Measurements from ENCODE around the gene LCP1. TPM values are rescaled to one million over a fixed set of nuclear protein-coding genes. Genes with fewer than 3 reads are reported as not detected.
A peak's percentile ranks its signal among the peaks of the same experiment; 100 is the strongest.

LCP1 gene
- total RNA-seq, 2 experiments from 2014 or later: 266 to 276 TPM

- peaks cover 15% of the 10 kb centered on the region for H3K36me3 ChIP-seq (ENCODE audit: insufficient read depth, low read length)
- peaks cover 46% of the 10 kb centered on the region for H3K4me1 ChIP-seq (ENCODE audit: insufficient read depth, low read length)
- ChIA-PET POLR2A (interaction anchor here (1.0 to 15.5 kb wide), 6 partner anchors 7 to 137 kb away, joined by 3 to 217 read pairs (median 26); no protein-coding TSS in a partner anchor), CTCF (interaction anchor here (0.8 to 4.4 kb wide), 3 partner anchors 8 to 50 kb away, joined by 3 to 38 read pairs (median 5); no protein-coding TSS in a partner anchor)
- Mint-ChIP-seq H3K27ac (peak overlapping the region; percentile 98), H3K4me1 (ENCODE audit: low read depth) (peaks cover 77% of the 10 kb centered on the region), H3K4me3 (peak overlapping the region; percentile 72), H3K27me3 (no peaks in the 10 kb centered on the region), H3K9me3 (no peaks in the 10 kb centered on the region), H3K36me3 (ENCODE audit: low read depth) (peaks cover 64% of the 10 kb centered on the region)
- H3K27me3 ChIP-seq (ENCODE audit: control insufficient read depth in 1 of 2, insufficient read depth in 2 of 2, low read length in 2 of 2): no peaks in the 10 kb centered on the region
- peak in 4 of 14 experiments; percentile 38 to 71 (median 60) for DNase-seq
- peak overlapping the region; percentile 58 to 75 for H3K27ac ChIP-seq (ENCODE audit: low read depth in 1 of 2, low read length in 2 of 2)
- H3K4me3 ChIP-seq (ENCODE audit: low read length): peak overlapping the region; percentile 84
- ATAC-seq (ENCODE audit: poor library complexity): no peak
- intact Hi-C loops (cut with DNase I, micrococcal nuclease): no loop called here
- no peaks in the 10 kb centered on the region for H3K9me3 ChIP-seq (ENCODE audit: control insufficient read depth in 1 of 2, insufficient read depth in 1 of 2, low read length in 2 of 2)
- no peak for TF ChIP-seq CTCF (IDR thresholded peaks at IDR 0.05)
Measured at GRCh38 chr13:46176756-46177155, 5.2 kb downstream of the LCP1 start.

DNA sequence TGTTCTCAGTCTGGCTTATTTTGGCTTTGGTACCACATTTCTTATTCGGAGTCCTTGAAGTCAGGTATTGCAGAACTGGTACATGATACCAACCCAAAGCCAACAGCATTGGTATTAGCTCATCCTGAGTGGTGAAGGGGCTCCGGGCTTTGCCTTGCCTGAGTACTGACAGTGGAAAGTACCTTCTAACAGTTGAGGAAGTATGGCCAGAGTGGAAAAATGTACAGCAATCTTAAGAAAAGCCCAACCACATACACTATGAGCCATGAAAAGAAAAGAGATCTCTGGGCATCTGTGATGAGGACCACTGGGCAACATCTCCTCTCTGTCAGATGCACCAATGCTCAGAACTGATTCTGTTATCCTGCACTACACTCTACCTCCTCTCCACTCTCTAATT, 8.3 kb downstream of the LCP1 start:
- Histone ChIP-seq H3K4me3 (ENCODE audit: low read length) (no peak overlapping the region), H3K27ac (ENCODE audit: low read depth in 1 of 2, low read length in 2 of 2) (peak overlapping the region; percentile 68 to 73), H3K27me3 (ENCODE audit: control insufficient read depth in 1 of 2, insufficient read depth in 2 of 2, low read length in 2 of 2) (no peaks in the 10 kb centered on the region), H3K4me1 (ENCODE audit: insufficient read depth, low read length) (peaks cover 76% of the 10 kb centered on the region), H3K9me3 (ENCODE audit: control insufficient read depth in 1 of 2, insufficient read depth in 1 of 2, low read length in 2 of 2) (no peaks in the 10 kb centered on the region), H3K36me3 (ENCODE audit: insufficient read depth, low read length) (peaks cover 22% of the 10 kb centered on the region)
- Mint-ChIP-seq H3K9me3 (no peaks in the 10 kb centered on the region), H3K36me3 (ENCODE audit: low read depth) (peaks cover 68% of the 10 kb centered on the region), H3K4me1 (ENCODE audit: low read depth) (peaks cover 95% of the 10 kb centered on the region), H3K4me3 (peak overlapping the region; percentile 87), H3K27ac (peak overlapping the region; percentile 98), H3K27me3 (no peaks in the 10 kb centered on the region)
- DNase-seq: peak in 3 of 14 experiments; percentile 61 to 77 (median 72)
- ChIA-PET POLR2A (interaction anchor here (1.1 to 15.5 kb wide), 7 partner anchors 6 to 122 kb away, joined by 3 to 217 read pairs (median 6); partner anchors contain the start of genes LCP1 and LRRC63), CTCF (interaction anchor here (1.5 to 4.4 kb wide), 2 partner anchors 13 to 32 kb away, joined by 3 to 38 read pairs; no protein-coding TSS in a partner anchor)
- ATAC-seq (ENCODE audit: poor library complexity): no peak
- intact Hi-C loops (cut with DNase I, micrococcal nuclease): loop anchor here (1.0 to 5.0 kb wide), 2 partner anchors 38 to 121 kb away; partner anchors contain the start of genes LRRC63 (in 1 of the 2) and ZC3H13 (in 1 of the 2)
- no peak for TF ChIP-seq CTCF (IDR thresholded peaks at IDR 0.05)

- Mint-ChIP-seq H3K27me3 (no peaks in the 10 kb centered on the region), H3K27ac (peak overlapping the region; percentile 98), H3K36me3 (ENCODE audit: low read depth) (peaks cover 71% of the 10 kb centered on the region), H3K4me3 (peak overlapping the region; percentile 87), H3K9me3 (no peaks in the 10 kb centered on the region), H3K4me1 (ENCODE audit: low read depth) (peaks cover 97% of the 10 kb centered on the region)
- peak; percentile 83 for ATAC-seq (ENCODE audit: poor library complexity)
- intact Hi-C loops (cut with DNase I, micrococcal nuclease): loop anchor here (1.0 to 5.0 kb wide), 3 partner anchors 10 to 120 kb away; partner anchors contain the start of genes LCP1 (in 1 of the 2) and ZC3H13 (in 1 of the 2)
- ChIA-PET CTCF (interaction anchor here (0.8 to 5.9 kb wide), 4 partner anchors 13 to 149 kb away, joined by 3 to 70 read pairs (median 6); no protein-coding TSS in a partner anchor), POLR2A (interaction anchor here (0.7 to 15.5 kb wide), 13 partner anchors 7 to 755 kb away, joined by 3 to 217 read pairs (median 6); partner anchors contain the start of genes LCP1, LRRC63 and ZC3H13)
- no peaks in the 10 kb centered on the region for H3K27me3 ChIP-seq (ENCODE audit: control insufficient read depth in 1 of 2, insufficient read depth in 2 of 2, low read length in 2 of 2)
- no peaks in the 10 kb centered on the region for H3K9me3 ChIP-seq (ENCODE audit: control insufficient read depth in 1 of 2, insufficient read depth in 1 of 2, low read length in 2 of 2)
- H3K36me3 ChIP-seq (ENCODE audit: insufficient read depth, low read length): peaks cover 21% of the 10 kb centered on the region
- TF ChIP-seq CTCF (IDR thresholded peaks at IDR 0.05): no peak
- H3K4me1 ChIP-seq (ENCODE audit: insufficient read depth, low read length): peaks cover 81% of the 10 kb centered on the region
- DNase-seq: peak; percentile 36 to 90 (median 66)
- peak overlapping the region; percentile 34 for H3K4me3 ChIP-seq (ENCODE audit: low read length)
- peak overlapping the region; percentile 68 to 73 for H3K27ac ChIP-seq (ENCODE audit: low read depth in 1 of 2, low read length in 2 of 2)
Measured at GRCh38 chr13:46172531-46172991, 9.4 kb downstream of the LCP1 start.

Data from CD4-positive, alpha-beta T cell (primary cell).